HG02610 (cell line): Measurements from ENCODE around the gene LDLRAD3.

Source experiments
- ATAC-seq: cut with Tn5 transposase; IDR thresholded peaks from one replicate; pipeline ENCODE4 v1.9.1; 2021; ENCODE audit warnings: mild to moderate bottlenecking, moderate library complexity; ENCODE audit not compliant: unreplicated experiment

LDLRAD3 gene

GRCh38 chr11:36070213-36070953, 126.5 kb downstream of the LDLRAD3 start:
- ATAC-seq, result no peak

- ATAC-seq, result no peak
These were observed 127.1 kb downstream of the LDLRAD3 start for GRCh38 chr11:36070954-36071330.

GRCh38 chr11:36071917-36072500, 128.1 kb downstream of the LDLRAD3 start:
- no peak for ATAC-seq

- ATAC-seq, result no peak
These were observed 129.7 kb downstream of the LDLRAD3 start for GRCh38 chr11:36073411-36074203.

- no peak for ATAC-seq
These were observed 131.1 kb downstream of the LDLRAD3 start for GRCh38 chr11:36074941-36075431.

- ATAC-seq, result no peak
These were observed 133.5 kb downstream of the LDLRAD3 start for GRCh38 chr11:36077368-36077767.

- ATAC-seq, result no peak
These were observed 134.2 kb downstream of the LDLRAD3 start for GRCh38 chr11:36077886-36078685.

- ATAC-seq, result no peak
These were observed 134.8 kb downstream of the LDLRAD3 start for GRCh38 chr11:36078686-36079055.

- ATAC-seq, result no peak
These were observed 136.2 kb downstream of the LDLRAD3 start for GRCh38 chr11:36079878-36080675.

GRCh38 chr11:36081274-36081945, 137.5 kb downstream of the LDLRAD3 start:
- no peak for ATAC-seq

- no peak for ATAC-seq
These were observed 142.5 kb downstream of the LDLRAD3 start for GRCh38 chr11:36086366-36086765.

- no peak for ATAC-seq
These were observed 144.6 kb downstream of the LDLRAD3 start for GRCh38 chr11:36088266-36088972.

GRCh38 chr11:36089920-36090319, 146.1 kb downstream of the LDLRAD3 start:
- no peak for ATAC-seq

GRCh38 chr11:36090356-36091109, 146.7 kb downstream of the LDLRAD3 start:
- ATAC-seq, result no peak

- ATAC-seq, result no peak
These were observed 147.5 kb downstream of the LDLRAD3 start for GRCh38 chr11:36091256-36091811.

GRCh38 chr11:36092314-36093030, 148.6 kb downstream of the LDLRAD3 start:
- ATAC-seq, result no peak

GRCh38 chr11:36093548-36093947, 149.7 kb downstream of the LDLRAD3 start:
- no peak for ATAC-seq
